GM23338 (cell line): ENCODE data around the gene PELI3. TPM values are rescaled to one million over a fixed set of nuclear protein-coding genes. Genes with fewer than 3 reads are reported as not detected.

Experiments used
- ATAC-seq: fragments of 200-7000 bp; cut with Tn5 transposase; 3 replicates; pipeline ENCODE4 v1.9.1; 2020
- DNase-seq: peaks from one replicate; pipeline ENCODE4 v3.0.0-alpha.2; 2015; ENCODE audit warnings: low spot score
- H2AFZ ChIP-seq: fragments of 200-600 bp; sonication (generic); 2 replicates; pipeline ENCODE4 v1.8.0; 2016; ENCODE audit warnings: antibody characterized with exemption, mild to moderate bottlenecking, moderate library complexity
- H3F3A ChIP-seq: fragments of 200-600 bp; sonication (generic); replicated peaks from 2 replicates; pipeline ENCODE4 v1.8.0; 2017; ENCODE audit warnings: antibody characterized with exemption, mixed run types, low read depth
- H3K27ac ChIP-seq: fragments of 200-600 bp; sonication (generic); 2 replicates; pipeline ENCODE4 v1.6.1; 2016; ENCODE audit warnings: low read depth
- H3K27me3 ChIP-seq: fragments of 200-600 bp; sonication (generic); 2 replicates; pipeline ENCODE4 v1.8.0; 2016; ENCODE audit warnings: mild to moderate bottlenecking, mixed run types, moderate library complexity; ENCODE audit not compliant: insufficient read depth
- H3K36me3 ChIP-seq: fragments of 200-600 bp; sonication (generic); 2 replicates; pipeline ENCODE4 v1.8.0; 2016; ENCODE audit warnings: mild to moderate bottlenecking; ENCODE audit not compliant: insufficient read depth
- H3K4me1 ChIP-seq: fragments of 200-600 bp; sonication (generic); 2 replicates; pipeline ENCODE4 v1.8.0; 2016; ENCODE audit warnings: mild to moderate bottlenecking, moderate library complexity; ENCODE audit not compliant: insufficient read depth
- H3K4me2 ChIP-seq: fragments of 200-600 bp; sonication (generic); 2 replicates; pipeline ENCODE4 v1.7.1; 2017; ENCODE audit warnings: mixed run types
- H3K4me3 ChIP-seq: fragments of 200-600 bp; sonication (generic); 2 replicates; pipeline ENCODE4 v1.6.1; 2016; ENCODE audit warnings: mixed run types
- H3K79me2 ChIP-seq: fragments of 200-600 bp; sonication (generic); replicated peaks from 2 replicates; pipeline ENCODE4 v1.8.0; 2017; ENCODE audit warnings: mild to moderate bottlenecking; ENCODE audit not compliant: insufficient read depth
- H3K9me2 ChIP-seq: fragments of 200-600 bp; sonication (generic); 2 replicates; pipeline ENCODE4 v1.8.0; 2017; ENCODE audit not compliant: insufficient read depth
- H4K20me1 ChIP-seq: fragments of 200-600 bp; sonication (generic); replicated peaks from 2 replicates; pipeline ENCODE4 v1.8.0; 2017; ENCODE audit warnings: mild to moderate bottlenecking; ENCODE audit not compliant: insufficient read depth
- H3K27ac Mint-ChIP-seq: 2 replicates; pipeline ENCODE4 v1.8.0; 2020; ENCODE audit warnings: inconsistent platforms, mild to moderate bottlenecking, moderate library complexity, mixed read lengths
- H3K27me3 Mint-ChIP-seq: 3 replicates; pipeline ENCODE4 v1.8.0; 2022; ENCODE audit warnings: low read depth, mild to moderate bottlenecking, moderate library complexity, mixed read lengths, inconsistent platforms; ENCODE audit not compliant: insufficient read depth, poor library complexity
- H3K36me3 Mint-ChIP-seq: 3 replicates; pipeline ENCODE4 v1.8.0; 2021; ENCODE audit warnings: low read depth, mild to moderate bottlenecking, inconsistent platforms, moderate library complexity, mixed read lengths
- H3K4me1 Mint-ChIP-seq: 3 replicates; pipeline ENCODE4 v1.8.0; 2020; ENCODE audit warnings: mild to moderate bottlenecking, inconsistent platforms, mixed read lengths
- H3K4me3 Mint-ChIP-seq: 3 replicates; pipeline ENCODE4 v1.8.0; 2021; ENCODE audit warnings: moderate library complexity, mild to moderate bottlenecking, inconsistent platforms, mixed read lengths
- H3K9me3 Mint-ChIP-seq: 3 replicates; pipeline ENCODE4 v1.8.0; 2020; ENCODE audit warnings: moderate library complexity, mild to moderate bottlenecking, inconsistent platforms, mixed read lengths
- CTCF ChIP-seq, 2 experiments: fragments of 200-600 bp in 1 of 2; sonication (generic) in 1 of 2; conservative IDR thresholded peaks; 2 replicates each; pipeline versions ENCODE4 v1.5.1 to v1.6.1; 2016 to 2017; ENCODE audit warnings: antibody characterized with exemption in 2 of 2, low read depth in 2 of 2, mild to moderate bottlenecking in 2 of 2, moderate library complexity in 1 of 2
- EZH2 ChIP-seq: fragments of 200-600 bp; sonication (generic); IDR thresholded peaks from one replicate; pipeline ENCODE4 v1.8.0; 2017; ENCODE audit warnings: antibody characterized with exemption, mild to moderate bottlenecking, low read depth; ENCODE audit not compliant: unreplicated experiment
- NANOG ChIP-seq: IDR thresholded peaks from 2 replicates; pipeline ENCODE4 v1.6.1; 2016; ENCODE audit warnings: antibody characterized with exemption, borderline replicate concordance
- ZNF114 ChIP-seq: fragments of 250-450 bp; sonication (Bioruptor Pico); IDR thresholded peaks from 2 replicates; pipeline ENCODE4 v1.5.0; 2020; ENCODE audit warnings: mild to moderate bottlenecking, moderate library complexity
- polyA plus RNA-seq: library from polyadenylated mRNA; unstranded; fragments of >200 nt; fragmentation: Nextera tagmentation; extraction: Ambion mirVana; gene quantifications from 2 replicates; pipeline ENCODE4 v1.2.1, GENCODE V29; 2016
- total RNA-seq: library from RNA; depleted of rRNA; stranded (reverse); fragments of >200 nt; shearing (Covaris generic); gene quantifications from 2 replicates; pipeline ENCODE4 v1.2.3, GENCODE V29; 2014
- TF ChIP-seq, protein P1 (sequence below): IDR thresholded peaks from one replicate; pipeline ENCODE4 v1.6.1; 2018; ENCODE audit warnings: antibody characterized with exemption; ENCODE audit not compliant: unreplicated experiment
- TF ChIP-seq, protein P2 (sequence below): fragments of 250-450 bp; sonication (Bioruptor Pico); IDR thresholded peaks from 2 replicates; pipeline ENCODE4 v1.5.0; 2020; ENCODE audit warnings: mild to moderate bottlenecking, moderate library complexity

Gene PELI3
- total and polyA plus RNA-seq, 2 experiments from 2014 or later: 2.8 to 9.1 TPM

DNA sequence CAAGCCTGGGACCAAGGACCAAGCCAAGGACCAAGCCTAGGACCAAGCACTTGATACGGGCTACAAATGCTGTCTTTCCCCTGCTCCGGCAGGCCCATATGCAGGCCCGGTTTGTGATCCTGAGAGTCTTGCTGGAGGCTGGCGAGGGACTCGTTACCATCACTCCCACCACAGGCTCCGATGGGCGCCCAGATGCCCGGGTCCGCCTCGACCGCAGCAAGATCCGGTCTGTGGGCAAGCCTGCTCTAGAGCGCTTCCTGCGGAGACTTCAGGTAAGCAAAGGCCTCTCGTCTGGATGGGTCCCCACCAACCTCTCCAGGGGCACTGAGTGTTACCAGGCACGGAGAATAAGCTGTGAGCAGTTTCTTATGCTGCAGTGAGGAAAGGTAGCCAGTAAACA is 30.5 kb downstream of the PELI3 start:
- H3K4me1 Mint-ChIP-seq: peaks cover 2% of the 10 kb centered on the region; the same call in 1 of the 3 replicates
- Histone ChIP-seq H3F3A (0 out of 2 replicates have a peak, but pooled peaks cover 5% of the 10 kb centered on the region), H3K36me3 (peaks cover 7% of the 10 kb centered on the region; the same call in 1 of the 2 replicates), H3K27me3 (no peaks in the 10 kb centered on the region), H3K4me3 (no peak overlapping the region), H3K4me1 (no peaks in the 10 kb centered on the region), H2AFZ (no peak overlapping the region), H3K9me2 (no peaks in the 10 kb centered on the region), H3K27ac (no peak overlapping the region), H3K4me2 (no peak overlapping the region), H4K20me1 (no peaks in the 10 kb centered on the region; the same call in 1 of the 2 replicates), H3K79me2 (no peaks in the 10 kb centered on the region)
- H3K36me3 Mint-ChIP-seq: peaks cover 41% of the 10 kb centered on the region
- TF ChIP-seq ZNF114 (CRISPR knock-in tag): no peak
- TF ChIP-seq, protein P1, sequence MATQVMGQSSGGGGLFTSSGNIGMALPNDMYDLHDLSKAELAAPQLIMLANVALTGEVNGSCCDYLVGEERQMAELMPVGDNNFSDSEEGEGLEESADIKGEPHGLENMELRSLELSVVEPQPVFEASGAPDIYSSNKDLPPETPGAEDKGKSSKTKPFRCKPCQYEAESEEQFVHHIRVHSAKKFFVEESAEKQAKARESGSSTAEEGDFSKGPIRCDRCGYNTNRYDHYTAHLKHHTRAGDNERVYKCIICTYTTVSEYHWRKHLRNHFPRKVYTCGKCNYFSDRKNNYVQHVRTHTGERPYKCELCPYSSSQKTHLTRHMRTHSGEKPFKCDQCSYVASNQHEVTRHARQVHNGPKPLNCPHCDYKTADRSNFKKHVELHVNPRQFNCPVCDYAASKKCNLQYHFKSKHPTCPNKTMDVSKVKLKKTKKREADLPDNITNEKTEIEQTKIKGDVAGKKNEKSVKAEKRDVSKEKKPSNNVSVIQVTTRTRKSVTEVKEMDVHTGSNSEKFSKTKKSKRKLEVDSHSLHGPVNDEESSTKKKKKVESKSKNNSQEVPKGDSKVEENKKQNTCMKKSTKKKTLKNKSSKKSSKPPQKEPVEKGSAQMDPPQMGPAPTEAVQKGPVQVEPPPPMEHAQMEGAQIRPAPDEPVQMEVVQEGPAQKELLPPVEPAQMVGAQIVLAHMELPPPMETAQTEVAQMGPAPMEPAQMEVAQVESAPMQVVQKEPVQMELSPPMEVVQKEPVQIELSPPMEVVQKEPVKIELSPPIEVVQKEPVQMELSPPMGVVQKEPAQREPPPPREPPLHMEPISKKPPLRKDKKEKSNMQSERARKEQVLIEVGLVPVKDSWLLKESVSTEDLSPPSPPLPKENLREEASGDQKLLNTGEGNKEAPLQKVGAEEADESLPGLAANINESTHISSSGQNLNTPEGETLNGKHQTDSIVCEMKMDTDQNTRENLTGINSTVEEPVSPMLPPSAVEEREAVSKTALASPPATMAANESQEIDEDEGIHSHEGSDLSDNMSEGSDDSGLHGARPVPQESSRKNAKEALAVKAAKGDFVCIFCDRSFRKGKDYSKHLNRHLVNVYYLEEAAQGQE: no peak
- TF ChIP-seq, protein P2, sequence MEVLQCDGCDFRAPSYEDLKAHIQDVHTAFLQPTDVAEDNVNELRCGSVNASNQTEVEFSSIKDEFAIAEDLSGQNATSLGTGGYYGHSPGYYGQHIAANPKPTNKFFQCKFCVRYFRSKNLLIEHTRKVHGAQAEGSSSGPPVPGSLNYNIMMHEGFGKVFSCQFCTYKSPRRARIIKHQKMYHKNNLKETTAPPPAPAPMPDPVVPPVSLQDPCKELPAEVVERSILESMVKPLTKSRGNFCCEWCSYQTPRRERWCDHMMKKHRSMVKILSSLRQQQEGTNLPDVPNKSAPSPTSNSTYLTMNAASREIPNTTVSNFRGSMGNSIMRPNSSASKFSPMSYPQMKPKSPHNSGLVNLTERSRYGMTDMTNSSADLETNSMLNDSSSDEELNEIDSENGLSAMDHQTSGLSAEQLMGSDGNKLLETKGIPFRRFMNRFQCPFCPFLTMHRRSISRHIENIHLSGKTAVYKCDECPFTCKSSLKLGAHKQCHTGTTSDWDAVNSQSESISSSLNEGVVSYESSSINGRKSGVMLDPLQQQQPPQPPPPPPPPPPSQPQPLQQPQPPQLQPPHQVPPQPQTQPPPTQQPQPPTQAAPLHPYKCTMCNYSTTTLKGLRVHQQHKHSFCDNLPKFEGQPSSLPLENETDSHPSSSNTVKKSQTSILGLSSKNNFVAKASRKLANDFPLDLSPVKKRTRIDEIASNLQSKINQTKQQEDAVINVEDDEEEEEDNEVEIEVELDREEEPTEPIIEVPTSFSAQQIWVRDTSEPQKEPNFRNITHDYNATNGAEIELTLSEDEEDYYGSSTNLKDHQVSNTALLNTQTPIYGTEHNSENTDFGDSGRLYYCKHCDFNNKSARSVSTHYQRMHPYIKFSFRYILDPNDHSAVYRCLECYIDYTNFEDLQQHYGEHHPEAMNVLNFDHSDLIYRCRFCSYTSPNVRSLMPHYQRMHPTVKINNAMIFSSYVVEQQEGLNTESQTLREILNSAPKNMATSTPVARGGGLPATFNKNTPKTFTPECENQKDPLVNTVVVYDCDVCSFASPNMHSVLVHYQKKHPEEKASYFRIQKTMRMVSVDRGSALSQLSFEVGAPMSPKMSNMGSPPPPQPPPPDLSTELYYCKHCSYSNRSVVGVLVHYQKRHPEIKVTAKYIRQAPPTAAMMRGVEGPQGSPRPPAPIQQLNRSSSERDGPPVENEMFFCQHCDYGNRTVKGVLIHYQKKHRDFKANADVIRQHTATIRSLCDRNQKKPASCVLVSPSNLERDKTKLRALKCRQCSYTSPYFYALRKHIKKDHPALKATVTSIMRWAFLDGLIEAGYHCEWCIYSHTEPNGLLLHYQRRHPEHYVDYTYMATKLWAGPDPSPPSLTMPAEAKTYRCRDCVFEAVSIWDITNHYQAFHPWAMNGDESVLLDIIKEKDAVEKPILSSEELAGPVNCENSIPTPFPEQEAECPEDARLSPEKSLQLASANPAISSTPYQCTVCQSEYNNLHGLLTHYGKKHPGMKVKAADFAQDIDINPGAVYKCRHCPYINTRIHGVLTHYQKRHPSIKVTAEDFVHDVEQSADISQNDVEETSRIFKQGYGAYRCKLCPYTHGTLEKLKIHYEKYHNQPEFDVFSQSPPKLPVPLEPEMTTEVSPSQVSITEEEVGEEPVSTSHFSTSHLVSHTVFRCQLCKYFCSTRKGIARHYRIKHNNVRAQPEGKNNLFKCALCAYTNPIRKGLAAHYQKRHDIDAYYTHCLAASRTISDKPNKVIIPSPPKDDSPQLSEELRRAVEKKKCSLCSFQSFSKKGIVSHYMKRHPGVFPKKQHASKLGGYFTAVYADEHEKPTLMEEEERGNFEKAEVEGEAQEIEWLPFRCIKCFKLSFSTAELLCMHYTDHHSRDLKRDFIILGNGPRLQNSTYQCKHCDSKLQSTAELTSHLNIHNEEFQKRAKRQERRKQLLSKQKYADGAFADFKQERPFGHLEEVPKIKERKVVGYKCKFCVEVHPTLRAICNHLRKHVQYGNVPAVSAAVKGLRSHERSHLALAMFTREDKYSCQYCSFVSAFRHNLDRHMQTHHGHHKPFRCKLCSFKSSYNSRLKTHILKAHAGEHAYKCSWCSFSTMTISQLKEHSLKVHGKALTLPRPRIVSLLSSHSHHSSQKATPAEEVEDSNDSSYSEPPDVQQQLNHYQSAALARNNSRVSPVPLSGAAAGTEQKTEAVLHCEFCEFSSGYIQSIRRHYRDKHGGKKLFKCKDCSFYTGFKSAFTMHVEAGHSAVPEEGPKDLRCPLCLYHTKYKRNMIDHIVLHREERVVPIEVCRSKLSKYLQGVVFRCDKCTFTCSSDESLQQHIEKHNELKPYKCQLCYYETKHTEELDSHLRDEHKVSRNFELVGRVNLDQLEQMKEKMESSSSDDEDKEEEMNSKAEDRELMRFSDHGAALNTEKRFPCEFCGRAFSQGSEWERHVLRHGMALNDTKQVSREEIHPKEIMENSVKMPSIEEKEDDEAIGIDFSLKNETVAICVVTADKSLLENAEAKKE (CRISPR knock-in tag): no peak
- TF ChIP-seq EZH2: no peak
- TF ChIP-seq NANOG: no peak
- no peak for TF ChIP-seq CTCF (conservative IDR thresholded peaks at IDR 0.05; ENCODE audit: low read depth in 2 of 2)
- DNase-seq (no peak), ATAC-seq (no peak)
- no peaks in the 10 kb centered on the region for H3K9me3 Mint-ChIP-seq
- no peak overlapping the region for H3K4me3 Mint-ChIP-seq
- peaks cover 6% of the 10 kb centered on the region for H3K27me3 Mint-ChIP-seq
- no peak overlapping the region for H3K27ac Mint-ChIP-seq
